ENCODE measurements around the gene EPO.
A peak's percentile ranks its signal among the peaks of the same experiment; 100 is the strongest.

The EPO gene

GRCh38 chr7:100682991-100683658, 37.1 kb upstream of the EPO start:
- FAIRE-seq, result no peak
- no peak for DNase-seq (ENCODE audit: insufficient read length, low spot score)

GRCh38 chr7:100683659-100684533, 36.4 kb upstream of the EPO start:
- DNase-seq (ENCODE audit: insufficient read length, low spot score), result no peak
- FAIRE-seq, result no peak

- DNase-seq (ENCODE audit: insufficient read length, low spot score) (no peak), FAIRE-seq (no peak)
Observed at GRCh38 chr7:100684534-100685042, 35.7 kb upstream of the EPO start.

GRCh38 chr7:100685049-100685605, 35.1 kb upstream of the EPO start:
- no peak for DNase-seq (ENCODE audit: insufficient read length, low spot score)
- no peak for FAIRE-seq

GRCh38 chr7:100685631-100686145, 34.6 kb upstream of the EPO start:
- FAIRE-seq, result no peak
- DNase-seq (ENCODE audit: insufficient read length, low spot score), result no peak

GRCh38 chr7:100686201-100686821, 34.0 kb upstream of the EPO start:
- DNase-seq (ENCODE audit: insufficient read length, low spot score) (no peak), FAIRE-seq (no peak)

- no peak for DNase-seq (ENCODE audit: insufficient read length, low spot score)
- no peak for FAIRE-seq
Observed at GRCh38 chr7:100686822-100687211, 33.5 kb upstream of the EPO start.

GRCh38 chr7:100687261-100687660, 33.0 kb upstream of the EPO start:
- FAIRE-seq, result no peak

GRCh38 chr7:100687751-100688300, 32.4 kb upstream of the EPO start:
- FAIRE-seq, result no peak
- no peak for DNase-seq (ENCODE audit: insufficient read length, low spot score)

More at GRCh38 chr7:100687261-100687660, 33.0 kb upstream of the EPO start:
- no peak for DNase-seq (ENCODE audit: insufficient read length, low spot score)

GRCh38 chr7:100688326-100688860, 31.9 kb upstream of the EPO start:
- DNase-seq (ENCODE audit: insufficient read length, low spot score), result no peak
- FAIRE-seq, result no peak

- FAIRE-seq, result no peak
Observed at GRCh38 chr7:100689230-100690135, 30.8 kb upstream of the EPO start.

GRCh38 chr7:100691676-100692577, 28.3 kb upstream of the EPO start:
- peak; percentile 56 for DNase-seq (ENCODE audit: insufficient read length, low spot score)
- no peak for FAIRE-seq

More at GRCh38 chr7:100689230-100690135, 30.8 kb upstream of the EPO start:
- DNase-seq (ENCODE audit: insufficient read length, low spot score), result no peak

- DNase-seq (ENCODE audit: insufficient read length, low spot score), result no peak
- no peak for FAIRE-seq
Observed at GRCh38 chr7:100692578-100692961, 27.7 kb upstream of the EPO start.

GRCh38 chr7:100693312-100694097, 26.8 kb upstream of the EPO start:
- DNase-seq (ENCODE audit: insufficient read length, low spot score), result no peak
- no peak for FAIRE-seq

GRCh38 chr7:100694098-100694745, 26.0 kb upstream of the EPO start, which contains the start of gene GIGYF1:
TSS of gene GIGYF1 (minus strand) at chr7:100694250. CDS start at chr7:100688238, 6,012 bp downstream.
- peak; percentile 60 for DNase-seq (ENCODE audit: insufficient read length, low spot score)
- FAIRE-seq, result no peak

- no peak for DNase-seq (ENCODE audit: insufficient read length, low spot score)
- no peak for FAIRE-seq
Observed at GRCh38 chr7:100696123-100696521, 24.1 kb upstream of the EPO start.

GRCh38 chr7:100699018-100699417, 21.2 kb upstream of the EPO start:
- no peak for FAIRE-seq

More at GRCh38 chr7:100699018-100699417, 21.2 kb upstream of the EPO start:
- no peak for DNase-seq (ENCODE audit: insufficient read length, low spot score)

Measured in HTR-8/SVneo (cell line).